SHP77 treated with DMSO at 0.1 percent for 48 hours (cell line): ENCODE results near the gene TTC12.

Experiments
- DNase-seq: peaks from one replicate; lab custom pipeline; 2025; lab: John Stamatoyannopoulos, UW

TTC12 gene

DNA sequence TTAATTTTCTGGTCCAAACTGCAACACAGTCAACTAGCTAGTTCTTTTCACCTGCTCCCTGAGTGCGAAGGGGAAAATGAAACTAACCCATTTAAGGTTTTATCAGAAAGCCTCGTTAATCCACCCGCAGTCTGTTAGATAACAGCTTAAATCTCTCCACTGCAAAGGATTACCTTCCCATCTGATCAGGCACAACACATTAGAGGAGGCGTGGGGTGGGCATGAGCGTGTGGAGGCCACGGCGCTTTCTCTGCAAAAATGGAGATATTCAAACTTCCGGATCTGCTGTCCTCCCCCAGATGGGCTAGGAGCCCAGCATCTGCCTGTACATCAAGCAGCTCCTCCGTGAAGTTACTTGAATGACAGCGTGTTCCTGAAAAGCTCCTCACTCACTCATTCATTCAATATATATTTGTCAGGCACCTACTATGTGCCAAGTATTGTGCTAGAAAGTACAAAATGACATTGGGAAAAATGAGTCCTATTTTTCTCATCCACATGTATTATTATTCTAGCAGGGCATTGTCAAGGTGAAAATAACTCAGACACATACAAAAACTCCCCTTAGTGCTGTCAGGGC is 59.7 kb downstream of the TTC12 start:
- no peak for DNase-seq

DNA sequence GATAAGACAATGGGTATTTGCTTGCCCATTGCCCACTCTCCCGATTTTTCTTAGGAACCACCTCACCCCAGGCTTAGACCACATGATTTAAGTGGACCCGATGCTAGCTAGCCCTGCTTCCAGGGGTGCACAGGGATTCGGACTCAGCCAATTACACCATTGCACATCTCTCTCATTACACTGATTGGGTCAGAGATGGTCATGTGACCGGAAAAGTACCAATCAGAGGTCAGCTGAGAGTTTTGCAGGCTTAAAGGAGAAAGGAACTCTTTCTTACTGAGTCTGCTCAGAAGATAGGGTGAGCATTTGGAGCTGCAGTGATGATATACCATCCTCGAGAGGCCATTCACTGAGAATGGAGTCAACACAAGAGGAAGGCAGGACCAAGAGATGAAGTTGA is 61.0 kb downstream of the TTC12 start:
- DNase-seq: no peak

DNA sequence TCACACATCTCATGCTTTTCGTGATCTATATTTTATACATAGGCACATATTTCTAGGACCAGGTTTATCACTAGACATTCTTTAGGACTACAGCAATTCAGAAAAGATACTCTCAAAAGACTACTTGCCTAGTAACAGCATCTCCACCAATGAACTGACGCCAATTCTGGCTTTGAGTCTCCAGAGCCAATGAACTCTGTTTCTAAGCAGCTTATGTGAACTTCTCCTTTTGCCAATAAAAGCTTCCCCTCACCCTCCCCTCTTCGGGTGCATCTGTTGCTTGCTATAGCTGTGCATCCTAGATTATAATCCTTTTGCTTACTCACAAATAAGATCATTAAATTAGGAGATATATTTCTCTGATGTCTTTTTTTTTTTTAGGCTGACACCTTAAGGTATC is 61.8 kb downstream of the TTC12 start:
- DNase-seq: no peak

DNA sequence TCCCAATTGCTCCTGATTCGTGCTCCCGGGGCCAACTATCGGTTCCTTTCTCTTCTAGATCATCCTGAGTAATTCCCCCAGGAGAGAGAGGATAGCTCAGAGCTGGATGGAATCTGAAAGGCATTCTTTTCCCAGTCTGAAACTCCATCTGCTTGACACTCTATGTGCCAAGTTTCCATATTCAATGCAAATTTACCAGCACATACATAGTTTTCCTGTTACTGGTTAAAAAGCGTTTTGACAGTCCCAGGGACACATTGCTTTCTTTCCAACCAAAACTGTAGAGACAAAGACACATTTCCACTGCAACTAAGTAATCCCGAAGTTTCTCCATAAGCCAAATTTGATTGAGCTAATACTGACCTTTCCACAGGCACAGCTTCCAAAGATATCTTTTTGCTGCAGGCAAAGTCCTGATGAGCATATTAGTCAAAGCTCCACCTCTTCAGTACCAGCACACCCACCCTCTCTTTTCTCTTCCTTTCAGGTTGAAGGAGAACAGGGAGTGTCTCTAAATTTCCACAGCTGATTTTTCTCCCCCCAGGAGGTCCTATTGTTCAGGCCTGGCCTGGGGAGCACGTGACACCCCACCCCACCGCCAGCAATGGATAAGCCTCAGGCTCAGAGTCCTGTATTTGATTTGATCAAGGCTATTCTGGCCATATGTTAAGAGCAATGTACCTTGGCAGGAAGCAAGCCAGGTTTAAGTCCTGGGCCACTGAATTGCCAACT is 63.5 kb downstream of the TTC12 start:
- DNase-seq: no peak

DNA sequence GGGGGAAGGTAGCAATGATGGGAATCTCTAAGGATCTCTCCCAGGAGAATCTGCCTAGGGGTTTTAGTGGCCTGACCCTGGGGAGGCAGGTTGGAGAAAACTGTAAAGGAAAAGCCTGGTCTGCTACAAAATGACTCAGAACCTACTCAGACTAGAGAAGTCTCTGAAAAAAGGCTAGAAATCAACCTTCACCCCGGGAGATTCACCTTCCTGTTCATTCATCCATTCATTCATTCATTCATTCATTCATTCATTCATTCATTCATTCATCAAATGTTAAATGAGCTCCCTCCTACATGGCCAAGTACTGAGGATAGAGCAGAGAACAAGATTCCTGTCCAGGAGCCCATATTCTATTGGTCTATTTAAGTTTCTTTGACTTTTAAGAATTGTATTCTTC is 64.3 kb downstream of the TTC12 start:
- DNase-seq: no peak

DNA sequence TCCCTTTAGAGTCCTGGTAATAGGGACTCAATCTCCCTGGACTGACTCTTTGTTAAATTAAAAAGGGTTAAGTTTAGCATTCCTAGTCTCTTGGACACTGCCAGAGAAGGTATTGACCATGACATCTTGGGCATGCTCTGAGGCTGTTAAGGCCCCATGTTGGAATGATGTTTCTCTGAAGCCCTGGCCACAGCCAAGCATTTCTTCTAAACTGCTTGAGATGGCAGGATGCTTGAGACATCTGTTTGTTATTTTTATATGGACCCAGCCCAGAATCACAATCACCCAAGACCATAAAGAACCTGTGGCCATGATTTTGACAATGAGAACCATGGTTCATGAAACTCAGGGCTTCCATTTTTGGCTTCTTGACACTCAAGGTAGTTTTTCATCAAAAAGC is 67.7 kb downstream of the TTC12 start:
- no peak for DNase-seq

DNA sequence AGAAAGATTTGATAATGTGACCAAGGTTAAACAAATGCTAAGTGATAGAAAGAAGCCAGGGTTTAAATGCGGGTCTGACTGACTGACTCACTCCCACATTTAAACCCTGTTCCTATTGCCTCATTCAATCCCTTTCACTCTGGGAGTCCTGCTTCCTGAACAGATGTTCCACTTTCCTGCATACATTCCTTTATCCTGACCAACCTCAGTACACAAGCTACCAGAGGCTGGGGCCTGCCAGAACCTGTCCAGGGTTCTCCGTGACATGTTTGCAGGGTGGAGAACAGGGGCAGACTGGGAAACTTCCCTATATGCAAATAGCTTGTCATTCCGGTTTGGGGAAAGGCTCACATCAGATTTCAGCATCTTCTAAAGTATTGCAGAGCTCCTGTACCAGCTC is 70.2 kb downstream of the TTC12 start:
- DNase-seq: no peak

DNA sequence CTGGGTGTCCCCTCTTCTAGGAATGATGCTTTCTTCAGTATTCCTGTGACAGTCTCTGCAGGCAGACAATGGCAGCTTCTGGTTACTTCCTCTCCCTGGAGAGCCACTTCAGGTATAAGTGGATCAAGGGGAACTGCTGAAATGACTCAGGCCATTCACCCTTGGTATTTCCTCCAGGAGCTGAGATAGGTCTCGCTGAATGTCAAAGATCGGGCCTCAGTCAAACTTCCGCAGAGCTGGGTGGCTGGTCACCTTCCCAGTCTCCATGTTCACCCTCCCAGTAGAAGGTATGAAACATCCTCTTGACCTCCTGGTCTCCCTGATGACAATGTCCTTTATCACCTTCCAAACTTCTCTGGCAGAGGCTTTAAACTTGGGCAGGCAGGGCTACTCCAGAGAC is 71.4 kb downstream of the TTC12 start:
- DNase-seq: no peak

DNA sequence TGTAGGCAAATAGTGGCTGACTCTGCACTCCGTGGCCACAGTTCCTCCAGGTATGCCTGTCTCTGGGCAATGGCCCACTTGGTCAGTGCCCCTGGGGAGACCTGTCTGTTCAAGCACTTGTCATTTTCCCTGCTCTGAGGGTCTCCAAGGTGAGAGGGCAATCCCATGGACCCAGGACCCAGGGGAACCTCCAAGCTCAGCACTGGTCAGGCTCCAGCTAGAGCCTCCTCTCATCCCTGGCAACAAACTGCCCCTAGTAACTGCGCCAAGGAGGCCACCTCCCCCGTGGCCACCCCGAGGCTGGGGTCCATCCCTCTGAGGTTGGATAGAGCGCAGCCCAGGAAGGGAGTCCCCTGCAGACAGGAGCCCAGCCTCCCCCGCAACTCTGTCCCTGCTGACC is 72.5 kb downstream of the TTC12 start:
- no peak for DNase-seq

DNA sequence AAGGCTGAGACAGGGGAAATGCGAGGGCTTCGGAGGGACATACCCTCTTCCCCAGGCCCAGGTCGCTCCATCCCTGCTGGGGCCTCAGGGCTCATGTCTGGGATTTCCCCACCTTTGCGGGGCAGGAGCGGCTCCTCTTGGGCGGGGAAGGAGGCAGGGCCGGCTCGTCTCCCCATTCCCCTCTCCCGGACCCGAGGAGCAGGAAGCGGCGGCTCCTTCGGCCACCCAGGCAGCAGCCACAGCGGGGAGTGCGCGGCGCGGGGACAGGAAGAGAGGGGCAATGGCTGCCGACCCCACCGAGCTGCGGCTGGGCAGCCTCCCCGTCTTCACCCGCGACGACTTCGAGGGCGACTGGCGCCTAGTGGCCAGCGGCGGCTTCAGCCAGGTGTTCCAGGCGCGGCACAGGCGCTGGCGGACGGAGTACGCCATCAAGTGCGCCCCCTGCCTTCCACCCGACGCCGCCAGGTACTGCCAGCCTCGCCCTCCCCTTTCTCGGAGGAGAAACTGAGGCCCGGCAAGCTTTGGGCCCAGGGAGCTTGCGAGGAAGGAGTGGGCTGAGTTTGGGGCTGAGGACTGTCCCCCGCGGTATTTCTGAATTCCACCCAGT is 73.3 kb downstream of the TTC12 start, which contains the start of gene ANKK1:
Gene ANKK1 (plus strand): TSS at position 175 of the 607 bp plus-strand sequence. CDS start 106 bp downstream, at position 281.
- DNase-seq: no peak

DNA sequence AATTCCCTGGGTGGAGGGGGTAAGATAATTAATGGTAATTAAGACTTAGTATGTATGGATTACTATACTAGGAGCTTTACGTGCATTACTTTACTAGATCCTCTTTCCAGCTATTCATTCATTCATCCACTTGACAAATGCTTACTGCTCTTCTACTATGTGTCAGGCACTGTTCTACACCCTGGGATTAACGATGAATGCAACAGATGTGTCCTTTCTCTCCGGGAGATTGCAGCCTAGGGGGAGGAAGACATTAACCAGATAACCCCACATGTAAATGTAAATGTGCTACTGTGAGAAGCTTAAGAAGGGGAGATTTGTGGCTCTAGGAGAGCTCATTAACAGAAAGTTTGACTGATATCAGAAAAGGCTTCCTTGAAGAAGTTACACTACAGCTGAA is 74.9 kb downstream of the TTC12 start:
- no peak for DNase-seq

DNA sequence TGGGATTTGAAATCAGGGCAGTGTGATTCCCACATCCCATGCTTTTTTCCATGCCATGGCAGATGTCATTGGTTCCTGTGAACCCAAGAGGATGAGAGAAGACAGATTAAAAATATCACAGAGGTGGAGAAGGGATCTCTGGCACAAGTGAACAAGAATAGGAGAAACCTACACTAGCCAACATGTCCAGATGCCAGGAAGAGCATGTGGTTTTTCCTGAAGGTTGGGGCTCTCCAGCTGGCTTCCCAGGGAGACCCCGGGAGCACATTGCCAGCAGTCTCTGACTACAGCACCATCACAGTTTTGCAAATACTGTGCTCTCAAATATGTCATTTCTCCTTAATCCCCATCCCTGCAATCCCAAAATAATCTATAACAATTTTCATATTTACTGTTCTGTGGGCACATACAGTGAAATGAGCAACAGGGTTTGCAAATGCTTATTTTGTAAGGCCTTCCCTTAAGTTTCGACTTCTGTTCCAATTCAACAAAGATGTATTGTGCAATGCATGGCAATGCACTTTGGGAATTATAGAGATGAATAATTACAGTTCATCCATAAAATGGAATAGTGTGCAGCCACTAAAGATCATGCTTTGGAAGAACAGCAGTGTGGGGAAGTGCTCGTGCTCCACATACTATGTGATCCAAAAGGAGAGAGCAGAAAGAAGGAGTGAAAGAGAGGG is 78.0 kb downstream of the TTC12 start:
- no peak for DNase-seq

DNA sequence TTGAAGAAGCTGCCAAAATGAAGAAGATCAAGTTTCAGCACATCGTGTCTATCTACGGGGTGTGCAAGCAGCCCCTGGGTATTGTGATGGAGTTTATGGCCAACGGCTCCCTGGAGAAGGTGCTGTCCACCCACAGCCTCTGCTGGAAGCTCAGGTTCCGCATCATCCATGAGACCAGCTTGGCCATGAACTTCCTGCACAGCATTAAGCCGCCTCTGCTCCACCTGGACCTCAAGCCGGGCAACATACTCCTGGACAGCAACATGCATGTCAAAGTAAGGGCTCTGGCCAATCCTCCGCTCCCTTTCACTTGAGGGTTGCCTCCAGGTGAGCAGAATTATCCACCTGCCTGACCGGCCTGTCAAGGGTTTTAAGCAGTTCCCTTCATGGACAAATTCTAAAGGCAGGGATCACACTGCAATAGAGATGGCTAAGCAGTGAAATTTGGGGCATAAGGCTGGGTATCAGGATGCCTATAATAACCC is 79.2 kb downstream of the TTC12 start:
- DNase-seq: no peak

DNA sequence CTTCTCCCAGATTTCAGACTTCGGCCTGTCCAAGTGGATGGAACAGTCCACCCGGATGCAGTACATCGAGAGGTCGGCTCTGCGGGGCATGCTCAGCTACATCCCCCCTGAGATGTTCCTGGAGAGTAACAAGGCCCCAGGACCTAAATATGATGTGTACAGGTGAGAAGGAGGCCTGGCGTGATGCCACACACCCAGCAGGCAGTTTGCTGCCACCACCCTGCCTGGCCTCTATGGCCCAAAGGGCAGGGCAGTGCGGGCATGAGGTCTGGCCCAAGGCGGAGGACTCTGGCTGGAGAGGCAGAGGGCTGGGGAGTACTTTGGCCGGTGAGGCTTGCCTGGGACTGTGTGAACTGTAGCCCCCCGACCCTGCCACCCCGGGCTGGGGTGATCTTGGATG is 80.5 kb downstream of the TTC12 start:
- DNase-seq: no peak

DNA sequence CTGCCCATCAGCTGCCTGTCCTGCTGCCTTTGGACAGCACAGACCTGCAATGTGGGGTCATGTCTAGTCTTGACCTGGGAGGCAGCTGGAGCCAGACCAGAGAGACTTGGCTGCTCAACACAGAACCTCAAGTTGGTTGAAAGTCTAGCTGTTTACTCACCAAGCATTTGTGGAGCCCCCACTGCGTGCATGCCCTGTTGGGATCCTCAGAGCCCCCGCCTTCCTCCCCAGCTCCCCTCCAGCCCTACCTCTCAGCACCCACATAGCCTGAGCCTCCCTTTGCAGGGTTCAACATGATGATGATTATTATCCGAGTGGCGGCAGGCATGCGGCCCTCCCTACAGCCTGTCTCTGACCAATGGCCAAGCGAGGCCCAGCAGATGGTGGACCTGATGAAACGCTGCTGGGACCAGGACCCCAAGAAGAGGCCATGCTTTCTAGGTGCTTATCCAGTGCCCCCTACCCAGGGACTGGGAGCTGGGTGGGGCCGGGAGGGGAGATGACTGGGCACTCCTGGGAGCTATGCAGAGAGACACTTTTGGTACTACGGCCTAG is 81.5 kb downstream of the TTC12 start:
- no peak for DNase-seq

DNA sequence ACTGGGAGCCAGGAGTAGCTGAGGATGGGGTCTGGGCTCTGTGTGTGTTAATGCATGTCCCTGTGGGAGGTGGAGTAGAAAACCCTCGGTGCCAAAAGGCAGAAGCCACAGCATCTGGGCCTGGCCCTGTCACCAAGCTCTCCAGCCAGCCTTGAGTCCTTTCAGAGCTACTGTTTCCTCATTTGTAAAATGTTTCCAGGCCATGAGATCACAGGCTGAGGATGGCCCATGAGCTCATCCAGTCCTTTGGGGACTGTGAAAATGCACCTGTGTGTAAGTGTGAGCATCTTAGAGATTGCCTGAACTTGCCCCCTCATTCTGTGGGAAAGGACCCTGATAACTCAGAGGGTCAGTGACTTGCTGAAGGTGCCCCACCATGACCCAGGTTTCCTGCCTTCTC is 82.3 kb downstream of the TTC12 start:
- no peak for DNase-seq

DNA sequence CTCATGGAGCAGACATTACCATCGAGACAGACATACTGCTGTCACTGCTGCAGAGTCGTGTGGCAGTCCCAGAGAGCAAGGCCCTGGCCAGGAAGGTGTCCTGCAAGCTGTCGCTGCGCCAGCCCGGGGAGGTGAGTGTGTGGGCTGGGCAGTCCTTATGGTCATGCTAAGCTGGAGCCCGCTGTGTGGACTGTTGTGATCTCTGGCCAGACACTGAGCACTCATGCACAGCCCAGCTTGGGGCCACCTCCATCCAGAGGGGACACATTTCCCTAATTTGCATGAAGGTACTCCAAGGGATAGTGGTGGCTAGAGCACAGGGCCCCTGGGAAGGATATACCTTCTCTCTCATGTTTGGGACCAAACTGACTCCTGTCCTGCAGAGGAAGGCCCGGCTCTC is 82.8 kb downstream of the TTC12 start:
- no peak for DNase-seq

DNA sequence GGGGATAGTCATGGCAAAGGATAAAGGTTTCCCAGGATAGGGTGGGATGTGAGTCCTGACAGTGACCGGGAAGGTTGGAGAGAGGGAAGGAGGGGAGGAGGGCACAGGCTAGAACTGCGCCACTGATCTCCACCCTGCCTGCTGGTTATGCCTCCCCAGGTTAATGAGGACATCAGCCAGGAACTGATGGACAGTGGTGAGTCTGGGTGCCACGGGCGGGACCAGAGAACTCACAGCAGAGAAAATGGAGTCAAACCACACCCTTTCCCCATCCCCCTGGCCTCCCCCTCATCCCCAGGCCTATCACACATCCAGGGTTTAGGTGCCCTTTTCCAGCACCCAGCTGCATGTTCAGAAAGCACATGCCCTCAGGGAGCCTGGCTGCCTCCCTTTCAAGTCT is 83.4 kb downstream of the TTC12 start:
- DNase-seq: no peak

DNA sequence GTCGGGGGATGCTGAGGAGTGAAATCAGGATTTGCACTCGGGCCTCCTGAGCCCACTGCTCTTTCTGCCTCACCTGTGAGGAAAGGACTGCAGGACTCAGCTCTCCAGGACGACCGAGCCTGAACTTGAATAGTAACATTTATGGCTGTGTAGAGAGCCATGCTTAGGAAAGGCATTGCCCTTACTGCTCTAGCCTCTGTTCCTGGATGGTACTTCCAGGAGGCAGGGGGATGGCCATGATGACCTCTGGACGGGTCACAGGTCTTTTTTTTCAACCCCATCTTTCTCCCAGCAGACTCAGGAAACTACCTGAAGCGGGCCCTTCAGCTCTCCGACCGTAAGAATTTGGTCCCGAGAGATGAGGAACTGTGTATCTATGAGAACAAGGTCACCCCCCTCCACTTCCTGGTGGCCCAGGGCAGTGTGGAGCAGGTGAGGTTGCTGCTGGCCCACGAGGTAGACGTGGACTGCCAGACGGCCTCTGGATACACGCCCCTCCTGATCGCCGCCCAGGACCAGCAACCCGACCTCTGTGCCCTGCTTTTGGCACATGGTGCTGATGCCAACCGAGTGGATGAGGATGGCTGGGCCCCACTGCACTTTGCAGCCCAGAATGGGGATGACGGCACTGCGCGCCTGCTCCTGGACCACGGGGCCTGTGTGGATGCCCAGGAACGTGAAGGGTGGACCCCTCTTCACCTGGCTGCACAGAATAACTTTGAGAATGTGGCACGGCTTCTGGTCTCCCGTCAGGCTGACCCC is 84.5 kb downstream of the TTC12 start:
- no peak for DNase-seq

DNA sequence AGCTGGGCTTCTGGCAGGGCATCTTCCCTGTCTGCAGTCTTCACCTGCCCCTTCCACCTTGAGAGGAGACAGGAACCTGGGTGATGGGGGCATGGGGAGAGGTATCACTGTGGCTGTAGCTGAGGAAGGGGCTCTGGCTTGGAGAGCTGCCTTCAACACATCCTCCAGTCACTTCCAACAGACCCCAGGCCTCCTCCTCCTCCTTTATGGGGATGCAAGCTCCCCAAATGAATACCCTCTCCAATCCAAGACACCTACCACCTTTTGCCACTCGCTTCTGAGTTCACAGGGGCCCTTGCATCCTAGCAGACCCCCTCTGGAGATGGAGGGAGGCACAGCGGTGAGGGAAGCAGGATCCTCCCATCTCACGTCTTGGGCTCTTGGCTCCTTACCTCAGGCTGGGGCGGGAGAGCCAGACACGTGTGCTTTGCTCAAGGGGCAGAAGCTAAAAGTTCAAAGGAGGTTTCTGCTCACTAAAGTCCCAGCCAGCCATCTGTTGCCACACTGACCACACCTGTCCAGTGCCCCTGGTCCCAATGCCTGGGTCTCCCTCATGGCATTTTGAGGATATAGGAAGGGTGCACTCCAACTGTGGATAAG is 86.3 kb downstream of the TTC12 start:
- DNase-seq: no peak

DNA sequence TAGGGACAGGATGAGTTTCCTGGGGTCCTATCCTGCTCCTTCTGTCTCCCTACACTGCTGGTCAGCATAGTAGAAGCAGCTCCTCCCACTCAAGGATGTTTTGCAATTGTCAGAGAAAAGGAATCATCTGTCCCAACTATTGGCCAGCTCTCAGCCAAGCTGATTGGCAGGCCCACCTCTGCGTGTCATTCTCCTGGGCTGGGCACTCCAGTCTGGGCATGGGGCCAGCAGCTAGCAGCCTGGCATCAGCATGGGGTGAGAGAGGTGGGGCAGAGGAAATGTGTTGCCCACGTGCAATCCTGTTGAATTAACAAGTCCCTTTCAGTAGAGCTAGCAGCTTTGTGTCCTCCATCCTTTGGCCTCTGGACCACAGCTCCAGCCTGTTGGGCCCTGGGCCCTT is 87.3 kb downstream of the TTC12 start:
- peak; percentile 62 for DNase-seq
